ENCODE results near the gene ARL13A.
"Not testable (repeated sequence)": the region's sequence is repeated elsewhere in the genome, so short reads cannot be mapped to it uniquely, and the experiment has no call there.

ARL13A gene

GRCh38 chrX:101012031-101012430 is 42.5 kb downstream of the ARL13A start:
- not testable (repeated sequence) for DNase-seq; ATAC-seq (replicated peaks); H3K4me1 Mint-ChIP-seq (ENCODE audit: low read depth in 2 of 2); H3K27me3 Mint-ChIP-seq; H3K4me3 Mint-ChIP-seq; H3K27ac Mint-ChIP-seq; H3K9me3 Mint-ChIP-seq
- H3K36me3 Mint-ChIP-seq (ENCODE audit: insufficient read depth): peaks cover 66% of the 10 kb centered on the region

- Mint-ChIP-seq H3K9me3 (no peaks in the 10 kb centered on the region), H3K4me1 (ENCODE audit: low read depth in 2 of 2) (no peaks in the 10 kb centered on the region), H3K36me3 (ENCODE audit: insufficient read depth) (peaks cover 57% of the 10 kb centered on the region), H3K27ac (no peak overlapping the region), H3K4me3 (no peak overlapping the region), H3K27me3 (no peaks in the 10 kb centered on the region)
- no peak for ATAC-seq (replicated peaks)
- DNase-seq: no peak
Observed at GRCh38 chrX:101022020-101022419, 52.5 kb downstream of the ARL13A start.

GRCh38 chrX:101025126-101025525 is 55.6 kb downstream of the ARL13A start:
- Mint-ChIP-seq H3K27ac (peak overlapping the region in 1 of 2 donors; percentile 69), H3K36me3 (ENCODE audit: insufficient read depth) (peaks cover 46% of the 10 kb centered on the region), H3K4me1 (ENCODE audit: low read depth in 2 of 2) (peaks cover 0 to 2% of the 10 kb centered on the region in 2 donors), H3K9me3 (no peaks in the 10 kb centered on the region), H3K27me3 (no peaks in the 10 kb centered on the region), H3K4me3 (no peak overlapping the region)
- ATAC-seq (replicated peaks) (no peak), DNase-seq (no peak)

- H3K4me1 Mint-ChIP-seq (ENCODE audit: low read depth in 2 of 2): peaks cover 0 to 2% of the 10 kb centered on the region in 2 donors
- no peak for DNase-seq
- H3K27me3 Mint-ChIP-seq: no peaks in the 10 kb centered on the region
- no peak overlapping the region for H3K4me3 Mint-ChIP-seq
- ATAC-seq (replicated peaks): no peak
- peak overlapping the region in 1 of 2 donors; percentile 42 for H3K27ac Mint-ChIP-seq
- peaks cover 44% of the 10 kb centered on the region for H3K36me3 Mint-ChIP-seq (ENCODE audit: insufficient read depth)
- H3K9me3 Mint-ChIP-seq: no peaks in the 10 kb centered on the region
Observed at GRCh38 chrX:101028562-101028961, 59.1 kb downstream of the ARL13A start.

- H3K27me3 Mint-ChIP-seq: no peaks in the 10 kb centered on the region
- no peak for DNase-seq
- no peak for ATAC-seq (replicated peaks)
- H3K27ac Mint-ChIP-seq: peak overlapping the region in 1 of 2 donors; percentile 4
- H3K9me3 Mint-ChIP-seq: no peaks in the 10 kb centered on the region
- H3K36me3 Mint-ChIP-seq (ENCODE audit: insufficient read depth): peaks cover 52% of the 10 kb centered on the region
- H3K4me3 Mint-ChIP-seq: no peak overlapping the region
- peaks cover 0 to 2% of the 10 kb centered on the region in 2 donors for H3K4me1 Mint-ChIP-seq (ENCODE audit: low read depth in 2 of 2)
Observed at GRCh38 chrX:101029665-101030064, 60.2 kb downstream of the ARL13A start.

GRCh38 chrX:101037231-101037630 is 67.7 kb downstream of the ARL13A start:
- no peak for ATAC-seq (replicated peaks)
- no peaks in the 10 kb centered on the region for H3K27me3 Mint-ChIP-seq
- no peaks in the 10 kb centered on the region for H3K9me3 Mint-ChIP-seq
- H3K27ac Mint-ChIP-seq: no peak overlapping the region
- peaks cover 63% of the 10 kb centered on the region for H3K36me3 Mint-ChIP-seq (ENCODE audit: insufficient read depth)
- no peak overlapping the region for H3K4me3 Mint-ChIP-seq
- peaks cover 2 to 3% of the 10 kb centered on the region in 2 donors for H3K4me1 Mint-ChIP-seq (ENCODE audit: low read depth in 2 of 2)
- DNase-seq: no peak

- Mint-ChIP-seq H3K27ac (peak overlapping the region; percentile 32 to 38), H3K9me3 (no peaks in the 10 kb centered on the region), H3K4me3 (no peak overlapping the region), H3K27me3 (no peaks in the 10 kb centered on the region), H3K4me1 (ENCODE audit: low read depth in 2 of 2) (peaks cover 6 to 7% of the 10 kb centered on the region in 2 donors), H3K36me3 (ENCODE audit: insufficient read depth) (peaks cover 41% of the 10 kb centered on the region)
- DNase-seq: no peak
- ATAC-seq (replicated peaks): no peak
Observed at GRCh38 chrX:101040197-101040596, 70.7 kb downstream of the ARL13A start.

All from effector memory CD8-positive, alpha-beta T cell (primary cell).